Measurements from ENCODE around the gene ZGPAT.
"Not testable (repeated sequence)": the region's sequence is repeated elsewhere in the genome, so short reads cannot be mapped to it uniquely, and the experiment has no call there.

The ZGPAT gene

GRCh38 chr20:63705232-63706026 lies 2.4 kb upstream of the ZGPAT start:
- DNase-seq, result no peak

DNA sequence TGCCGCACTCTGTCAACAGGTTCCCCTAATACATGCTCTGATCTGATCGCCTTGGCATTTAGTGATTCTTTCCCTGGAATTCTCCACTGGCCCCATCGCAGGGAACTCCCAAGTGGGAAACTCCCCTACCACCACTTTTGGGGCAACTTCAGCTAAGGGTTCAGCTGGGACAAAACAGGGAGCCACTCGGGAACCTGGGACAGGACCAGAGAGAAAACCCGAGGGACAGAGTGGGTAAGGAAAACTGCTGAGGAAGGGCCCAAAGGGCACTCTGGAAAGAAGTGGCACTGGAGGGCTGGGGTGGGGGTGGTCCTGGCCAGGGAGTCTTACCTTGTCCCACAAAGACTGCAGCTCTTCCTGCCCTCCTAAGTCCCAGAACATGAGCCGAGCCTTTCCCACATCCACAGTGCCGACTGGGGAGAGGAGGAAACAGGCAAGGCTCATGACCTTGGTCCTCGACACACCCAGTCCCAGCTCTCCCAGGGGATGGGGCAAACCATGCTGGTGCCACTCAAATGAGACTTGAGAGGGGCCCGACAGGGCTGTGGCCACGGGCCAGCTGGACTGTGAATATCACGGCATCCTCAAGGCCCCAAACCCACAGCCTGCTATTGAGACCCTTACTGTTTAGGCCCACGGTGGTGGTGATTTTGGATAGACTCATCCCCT lies 1.7 kb upstream of the ZGPAT start:
- DNase-seq, result no peak

GRCh38 chr20:63706852-63707557 lies 834 bp upstream of the ZGPAT start:
- peak; percentile 74 for DNase-seq

DNA sequence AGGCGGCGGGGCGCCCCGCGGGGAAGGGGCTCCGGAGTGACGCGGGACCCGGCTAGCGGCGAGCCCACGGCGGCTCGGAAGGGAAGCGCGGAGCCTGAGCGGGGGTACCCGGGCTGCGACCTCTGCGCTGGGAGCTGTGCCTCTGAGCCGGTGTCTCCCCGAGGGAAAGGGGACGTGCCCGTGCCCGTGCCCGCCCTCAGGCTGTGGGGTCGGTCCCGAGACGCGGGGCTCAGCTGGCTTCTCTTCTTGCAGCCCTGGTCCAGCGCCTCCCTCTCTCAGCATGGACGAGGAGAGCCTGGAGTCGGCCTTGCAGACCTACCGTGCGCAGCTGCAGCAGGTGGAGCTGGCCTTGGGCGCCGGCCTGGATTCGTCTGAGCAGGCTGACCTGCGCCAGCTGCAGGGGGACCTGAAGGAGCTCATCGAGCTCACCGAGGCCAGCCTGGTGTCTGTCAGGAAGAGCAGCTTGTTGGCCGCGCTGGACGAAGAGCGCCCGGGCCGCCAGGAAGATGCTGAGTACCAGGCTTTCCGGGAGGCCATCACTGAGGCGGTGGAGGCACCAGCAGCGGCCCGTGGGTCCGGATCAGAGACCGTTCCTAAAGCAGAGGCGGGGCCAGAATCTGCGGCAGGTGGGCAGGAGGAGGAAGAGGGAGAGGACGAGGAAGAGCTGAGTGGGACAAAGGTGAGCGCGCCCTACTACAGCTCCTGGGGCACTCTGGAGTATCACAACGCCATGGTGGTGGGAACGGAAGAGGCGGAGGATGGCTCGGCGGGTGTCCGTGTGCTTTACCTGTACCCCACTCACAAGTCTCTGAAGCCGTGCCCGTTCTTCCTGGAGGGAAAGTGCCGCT lies 686 bp downstream of the ZGPAT start:
- DNase-seq, result peak; percentile 59

- no peak for DNase-seq
Measured at GRCh38 chr20:63709149-63709527, 1.3 kb downstream of the ZGPAT start.

GRCh38 chr20:63711085-63711645 lies 3.3 kb downstream of the ZGPAT start:
- no peak for DNase-seq

GRCh38 chr20:63712191-63712590 lies 4.4 kb downstream of the ZGPAT start:
- no peak for DNase-seq

DNA sequence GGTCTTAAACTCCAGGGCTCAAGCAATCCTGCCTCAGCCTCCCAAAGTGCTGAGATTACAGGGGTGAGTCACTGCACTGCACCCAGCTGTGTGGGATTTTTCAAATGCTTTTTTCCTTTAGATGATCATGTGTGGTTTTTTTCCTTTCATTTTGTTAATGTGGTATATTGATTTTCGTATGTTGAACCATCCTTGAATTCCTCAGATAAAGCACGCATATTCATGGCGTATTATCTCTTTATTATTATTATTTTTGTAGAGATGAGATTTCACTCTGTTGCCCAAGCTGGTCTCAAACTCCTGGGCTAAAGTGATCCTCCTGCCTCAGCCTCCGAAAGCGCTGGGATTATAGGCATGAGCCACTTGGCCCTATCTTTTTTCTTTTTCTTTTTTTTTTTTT lies 7.0 kb downstream of the ZGPAT start:
- DNase-seq, result no peak

DNA sequence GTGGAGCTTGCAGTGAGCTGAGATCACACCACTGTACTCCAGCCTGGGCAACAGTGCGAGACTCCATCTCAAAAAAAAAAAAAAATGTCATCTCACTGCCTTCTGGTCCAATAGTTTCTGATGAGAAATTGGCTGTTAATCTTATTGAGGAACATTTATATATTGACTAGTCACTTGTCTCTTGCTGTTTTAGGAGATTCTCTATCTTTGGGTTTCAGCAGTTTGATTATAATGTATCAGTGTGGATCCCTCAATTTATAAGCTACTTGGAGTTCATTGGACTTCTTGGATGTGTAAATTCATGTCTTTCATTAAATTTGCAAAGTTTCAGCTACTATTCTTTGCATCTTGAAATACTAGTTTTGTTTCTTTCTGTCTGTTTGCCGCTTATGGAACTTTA lies 11.2 kb downstream of the ZGPAT start:
- no peak for DNase-seq

DNA sequence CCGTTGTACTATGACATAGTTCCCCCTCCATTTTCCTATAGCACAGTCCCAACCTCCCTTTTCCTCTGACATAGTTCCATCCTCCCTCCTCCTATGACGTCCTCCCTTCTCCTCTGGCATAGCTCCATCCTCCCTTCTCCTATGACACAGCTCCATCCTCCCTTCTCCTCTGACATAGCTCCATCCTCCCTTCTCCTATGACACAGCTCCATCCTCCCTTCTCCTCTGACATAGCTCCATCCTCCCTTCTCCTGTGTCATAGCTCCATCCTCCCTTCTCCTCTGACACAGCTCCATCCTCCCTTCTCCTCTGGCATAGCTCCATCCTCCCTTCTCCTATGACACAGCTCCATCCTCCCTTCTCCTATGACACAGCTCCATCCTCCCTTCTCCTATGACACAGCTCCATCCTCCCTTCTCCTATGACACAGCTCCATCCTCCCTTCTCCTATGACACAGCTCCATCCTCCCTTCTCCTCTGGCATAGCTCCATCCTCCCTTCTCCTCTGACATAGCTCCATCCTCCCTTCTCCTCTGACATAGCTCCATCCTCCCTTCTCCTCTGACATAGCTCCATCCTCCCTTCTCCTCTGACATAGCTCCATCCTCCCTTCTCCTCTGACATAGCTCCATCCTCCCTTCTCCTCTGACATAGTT lies 15.3 kb downstream of the ZGPAT start:
- not testable (repeated sequence) for DNase-seq

DNA sequence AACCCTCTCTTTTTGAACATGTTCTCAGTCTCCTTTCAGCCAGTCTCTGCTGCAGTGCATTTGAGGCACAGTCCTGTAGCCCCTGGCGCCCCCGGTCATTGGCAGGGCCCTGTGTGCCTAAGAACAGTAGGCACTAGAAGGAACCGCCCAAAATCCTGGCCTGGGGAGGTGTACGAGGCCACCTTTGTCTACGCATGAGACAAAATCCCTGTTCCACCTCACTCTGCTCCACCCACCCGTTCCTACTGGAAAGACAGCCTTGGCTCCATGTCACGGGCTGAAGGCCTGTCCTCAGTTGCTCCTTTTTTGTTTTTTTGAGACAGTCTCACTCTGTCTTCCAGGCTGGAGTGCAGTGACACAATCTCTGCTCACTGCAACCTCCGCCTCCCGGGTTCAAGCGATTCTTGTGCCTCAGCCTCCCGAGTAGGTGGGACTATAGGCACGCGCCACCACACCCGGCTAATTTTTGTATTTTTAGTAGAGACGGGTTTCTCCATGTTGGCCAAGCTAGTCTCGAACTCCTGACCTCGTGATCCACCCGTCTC lies 22.4 kb downstream of the ZGPAT start:
- DNase-seq, result not testable (repeated sequence)

DNA sequence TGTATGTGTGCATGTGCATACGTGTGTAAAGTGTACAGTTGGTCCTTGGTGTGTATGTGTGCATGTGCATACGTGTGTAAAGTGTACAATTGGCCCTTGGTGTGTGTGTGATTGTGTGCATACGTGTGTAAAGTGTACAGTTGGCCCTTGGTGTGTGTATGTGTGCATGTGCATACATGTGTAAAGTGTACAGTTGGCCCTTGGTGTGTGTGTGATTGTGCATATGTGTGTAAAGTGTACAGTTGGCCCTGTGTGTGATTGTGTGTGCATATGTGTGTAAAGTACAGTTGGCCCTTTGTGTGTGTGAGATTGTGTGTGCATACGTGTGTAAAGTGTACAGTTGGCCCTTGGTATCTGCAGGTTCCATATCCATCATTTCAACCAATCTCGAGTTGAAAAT lies 23.6 kb downstream of the ZGPAT start:
- DNase-seq, result no peak

GRCh38 chr20:63732118-63733095 lies 24.6 kb downstream of the ZGPAT start:
- DNase-seq, result no peak

- DNase-seq, result no peak
Measured at GRCh38 chr20:63733117-63733516, 25.3 kb downstream of the ZGPAT start.

GRCh38 chr20:63733579-63734081 lies 25.8 kb downstream of the ZGPAT start:
- DNase-seq, result no peak

DNA sequence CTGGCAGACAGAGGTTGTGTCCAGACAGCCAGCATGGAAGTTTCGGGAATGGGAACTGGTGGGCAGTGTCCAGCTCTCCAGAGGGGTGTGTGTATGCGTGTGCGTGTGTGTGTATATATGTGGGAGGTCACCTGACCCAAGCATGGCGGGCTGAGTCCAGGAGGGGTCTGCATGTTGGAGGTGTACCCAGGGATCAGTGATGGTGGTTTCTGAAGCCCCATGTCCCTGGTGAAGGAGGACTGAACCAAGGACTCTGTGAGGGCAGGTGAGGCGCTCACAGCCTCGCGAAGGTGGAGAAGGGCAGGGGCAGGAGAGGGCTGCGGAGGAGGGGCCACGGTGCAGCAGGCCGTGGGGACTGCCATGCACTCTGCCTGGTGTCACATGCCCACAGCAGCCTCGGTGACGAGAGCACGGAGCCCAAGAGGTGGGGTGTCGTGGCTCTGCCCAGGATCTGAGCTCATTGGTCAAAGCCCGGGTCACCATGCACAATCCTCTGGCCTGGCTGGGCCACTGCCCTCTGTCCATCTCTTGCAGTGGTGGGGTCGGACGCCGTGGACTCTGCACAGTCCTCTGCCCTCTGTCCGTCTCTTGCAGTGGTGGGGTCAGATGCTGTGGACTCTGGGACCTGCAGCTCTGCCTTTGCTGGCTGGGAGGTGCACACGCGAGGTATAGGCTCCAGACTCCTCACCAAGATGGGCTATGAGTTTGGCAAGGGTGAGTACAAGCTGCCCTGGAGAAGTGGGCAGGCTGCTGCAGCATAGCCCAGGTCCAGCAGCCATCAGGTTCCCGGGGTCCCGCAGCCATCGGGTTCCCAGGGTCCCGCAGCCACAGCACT lies 26.5 kb downstream of the ZGPAT start:
- no peak for DNase-seq

DNA sequence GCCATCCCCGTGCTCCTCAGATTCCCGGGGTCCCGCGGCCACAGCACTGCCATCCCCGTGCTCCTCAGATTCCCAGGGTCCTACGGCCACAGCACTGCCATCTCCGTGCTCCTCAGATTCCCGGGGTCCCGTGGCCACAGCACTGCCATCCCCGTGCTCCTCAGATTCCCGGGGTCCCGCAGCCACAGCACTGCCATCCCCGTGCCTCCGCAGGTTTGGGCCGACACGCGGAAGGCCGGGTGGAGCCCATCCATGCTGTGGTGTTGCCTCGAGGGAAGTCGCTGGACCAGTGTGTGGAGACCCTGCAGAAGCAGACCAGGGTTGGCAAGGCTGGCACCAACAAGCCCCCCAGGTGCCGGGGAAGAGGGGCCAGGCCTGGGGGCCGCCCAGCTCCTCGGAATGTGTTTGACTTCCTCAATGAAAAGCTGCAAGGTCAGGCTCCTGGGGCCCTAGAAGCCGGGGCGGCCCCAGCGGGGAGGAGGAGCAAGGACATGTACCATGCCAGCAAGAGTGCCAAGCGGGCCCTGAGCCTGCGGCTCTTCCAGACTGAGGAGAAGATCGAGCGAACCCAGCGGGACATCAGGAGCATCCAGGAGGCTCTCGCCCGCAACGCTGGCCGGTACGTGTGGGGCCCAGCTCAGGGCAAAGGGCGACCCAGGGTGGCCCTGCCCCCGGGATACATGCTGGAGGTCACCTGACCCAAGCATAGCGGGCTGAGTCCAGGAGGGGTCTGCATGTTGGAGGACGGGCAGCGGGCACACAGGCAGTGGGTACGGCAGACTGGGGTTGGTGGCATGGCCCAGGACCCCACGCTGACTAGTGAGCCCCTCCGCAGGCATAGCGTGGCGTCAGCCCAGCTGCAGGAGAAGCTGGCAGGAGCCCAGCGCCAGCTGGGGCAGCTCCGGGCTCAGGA lies 27.4 kb downstream of the ZGPAT start:
- DNase-seq, result no peak

Data from DMS53 (cell line).